GM12873 (cell line): ENCODE results near the gene DSE.

Experiments
- CTCF ChIP-seq: IDR thresholded peaks from 2 replicates; pipeline ENCODE4 v1.5.1; 2012; ENCODE audit warnings: low read depth, mild to moderate bottlenecking, moderate library complexity, low read length, control low read depth; ENCODE audit not compliant: insufficient read depth; ENCODE audit errors: missing control alignments

DSE gene

GRCh38 chr6:116459927-116460326 lies 89.2 kb downstream of the DSE start:
- no peak for TF ChIP-seq CTCF

- no peak for TF ChIP-seq CTCF
These were observed 90.7 kb downstream of the DSE start, which contains the start of gene CALHM6 for GRCh38 chr6:116461331-116461931. TSS of gene CALHM6 (plus strand) at chr6:116461375. CDS start at chr6:116461930, 555 bp downstream.

GRCh38 chr6:116461932-116462885 lies 91.5 kb downstream of the DSE start:
- peak; percentile 9 for TF ChIP-seq CTCF

DNA sequence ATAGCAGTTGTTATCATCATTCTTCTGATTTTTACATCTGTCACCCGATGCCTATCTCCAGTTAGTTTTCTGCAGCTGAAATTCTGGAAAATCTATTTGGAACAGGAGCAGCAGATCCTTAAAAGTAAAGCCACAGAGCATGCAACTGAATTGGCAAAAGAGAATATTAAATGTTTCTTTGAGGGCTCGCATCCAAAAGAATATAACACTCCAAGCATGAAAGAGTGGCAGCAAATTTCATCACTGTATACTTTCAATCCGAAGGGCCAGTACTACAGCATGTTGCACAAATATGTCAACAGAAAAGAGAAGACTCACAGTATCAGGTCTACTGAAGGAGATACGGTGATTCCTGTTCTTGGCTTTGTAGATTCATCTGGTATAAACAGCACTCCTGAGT lies 92.6 kb downstream of the DSE start:
- TF ChIP-seq CTCF, result no peak

DNA sequence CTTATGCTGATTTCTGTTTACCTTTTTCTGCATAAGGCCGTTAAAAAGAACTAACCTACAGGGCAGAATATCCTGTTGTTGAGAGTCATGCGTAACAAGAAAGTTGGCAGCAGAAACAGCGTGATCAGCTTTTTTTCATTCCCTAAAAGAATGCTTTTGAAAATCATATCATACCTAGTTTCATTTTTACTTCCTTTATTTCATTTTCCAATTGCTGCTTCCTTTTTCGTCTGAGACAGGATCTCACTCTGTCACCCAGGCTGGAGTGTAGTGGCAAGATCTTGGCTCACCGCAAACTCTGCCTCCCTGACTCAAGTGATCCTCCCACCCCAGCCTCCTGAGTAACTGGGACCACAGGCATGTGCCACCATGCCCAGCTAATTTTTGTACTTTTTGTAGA lies 94.5 kb downstream of the DSE start:
- no peak for TF ChIP-seq CTCF

DNA sequence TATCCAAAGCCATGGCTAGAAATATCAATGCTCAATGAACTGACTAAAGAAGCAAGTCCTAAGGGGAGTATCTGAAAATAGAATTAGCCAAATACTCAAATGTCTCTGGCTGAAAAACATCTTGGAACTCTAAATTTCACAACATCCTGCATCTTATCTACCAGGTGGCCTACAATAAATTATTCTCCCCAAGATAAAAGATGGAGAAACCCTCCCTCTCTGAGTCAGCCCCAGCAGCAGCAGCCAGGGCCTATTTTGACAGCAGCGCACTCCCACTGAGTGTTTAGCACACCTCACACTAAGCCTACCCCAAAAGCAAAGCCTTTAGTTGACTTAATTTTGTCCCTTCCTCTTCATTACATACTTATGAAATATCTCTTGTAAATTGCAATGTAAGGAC lies 96.3 kb downstream of the DSE start:
- no peak for TF ChIP-seq CTCF

- no peak for TF ChIP-seq CTCF
These were observed 96.8 kb downstream of the DSE start for GRCh38 chr6:116467514-116467913.
